Endothelial cell of umbilical vein (primary cell): ENCODE results near the gene CLEC20A.
A peak's percentile ranks its signal among the peaks of the same experiment; 100 is the strongest.

Experiments
- CTCF ChIP-seq, 2 donors: IDR thresholded peaks; 1 replicate in 1 of 2; 2 replicates in 1 of 2; pipeline ENCODE4 v1.5.1; 2011; ENCODE audit warnings: low read length in 2 of 2, mild to moderate bottlenecking in 2 of 2, moderate library complexity in 2 of 2, control low read depth in 1 of 2, inconsistent platforms in 1 of 2, low read depth in 1 of 2; ENCODE audit not compliant: insufficient read depth in 1 of 2; ENCODE audit errors: extremely low read depth in 1 of 2
- EZH2 ChIP-seq: IDR thresholded peaks from 2 replicates; pipeline ENCODE4 v1.6.1; 2012; ENCODE audit warnings: borderline replicate concordance, low read depth, mild to moderate bottlenecking, moderate library complexity, low read length, inconsistent platforms; ENCODE audit not compliant: severe bottlenecking
- FOS ChIP-seq: IDR thresholded peaks from 2 replicates; pipeline ENCODE4 v1.6.1; 2011; ENCODE audit warnings: mild to moderate bottlenecking, low read length, moderate library complexity, borderline replicate concordance; ENCODE audit not compliant: insufficient read depth
- MAX ChIP-seq: IDR thresholded peaks from 2 replicates; pipeline ENCODE4 v1.6.1; 2011; ENCODE audit not compliant: insufficient read depth, insufficient read length
- POLR2A ChIP-seq: IDR thresholded peaks from 2 replicates; pipeline ENCODE4 v1.6.1; 2012; ENCODE audit warnings: low read depth, mild to moderate bottlenecking, control low read depth, low read length
- POLR2AphosphoS5 ChIP-seq: IDR thresholded peaks from 2 replicates; pipeline ENCODE4 v1.6.1; 2012; ENCODE audit warnings: low read depth, mild to moderate bottlenecking, control low read depth, low read length, moderate library complexity; ENCODE audit not compliant: insufficient read depth

GRCh38 chr1:178501705-178502329 lies 5.1 kb upstream of the CLEC20A start:
- no peak for TF ChIP-seq EZH2
- TF ChIP-seq POLR2A, result no peak
- peak; percentile 92 to 96 for TF ChIP-seq CTCF (IDR thresholded peaks at IDR 0.05; ENCODE audit: extremely low read depth in 1 of 2, insufficient read depth in 1 of 2, low read depth in 1 of 2, low read length in 2 of 2)
- TF ChIP-seq FOS, result no peak
- TF ChIP-seq MAX, result no peak
- no peak for TF ChIP-seq POLR2AphosphoS5
